ENCODE measurements around the gene MED1.

DNA sequence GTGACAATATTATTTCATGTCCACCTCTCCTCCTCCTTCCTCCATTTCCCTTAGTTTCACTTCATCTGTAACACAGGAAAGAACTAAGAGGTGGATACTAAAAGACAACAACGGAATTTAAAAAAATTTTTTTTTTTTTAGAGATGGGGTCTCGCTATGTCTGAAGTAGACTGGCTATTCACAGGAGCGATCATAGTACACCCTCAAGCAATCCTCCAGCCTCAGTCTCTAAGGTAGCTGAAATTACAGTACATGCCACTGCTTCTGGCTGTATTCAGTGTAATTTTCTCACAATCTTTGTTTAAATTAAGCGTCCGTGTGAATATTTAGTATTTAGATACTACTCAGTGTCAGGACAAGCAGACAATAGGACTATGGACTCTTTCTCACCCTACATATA lies 85.2 kb downstream of the MED1 start:
- TF ChIP-seq, protein P1, sequence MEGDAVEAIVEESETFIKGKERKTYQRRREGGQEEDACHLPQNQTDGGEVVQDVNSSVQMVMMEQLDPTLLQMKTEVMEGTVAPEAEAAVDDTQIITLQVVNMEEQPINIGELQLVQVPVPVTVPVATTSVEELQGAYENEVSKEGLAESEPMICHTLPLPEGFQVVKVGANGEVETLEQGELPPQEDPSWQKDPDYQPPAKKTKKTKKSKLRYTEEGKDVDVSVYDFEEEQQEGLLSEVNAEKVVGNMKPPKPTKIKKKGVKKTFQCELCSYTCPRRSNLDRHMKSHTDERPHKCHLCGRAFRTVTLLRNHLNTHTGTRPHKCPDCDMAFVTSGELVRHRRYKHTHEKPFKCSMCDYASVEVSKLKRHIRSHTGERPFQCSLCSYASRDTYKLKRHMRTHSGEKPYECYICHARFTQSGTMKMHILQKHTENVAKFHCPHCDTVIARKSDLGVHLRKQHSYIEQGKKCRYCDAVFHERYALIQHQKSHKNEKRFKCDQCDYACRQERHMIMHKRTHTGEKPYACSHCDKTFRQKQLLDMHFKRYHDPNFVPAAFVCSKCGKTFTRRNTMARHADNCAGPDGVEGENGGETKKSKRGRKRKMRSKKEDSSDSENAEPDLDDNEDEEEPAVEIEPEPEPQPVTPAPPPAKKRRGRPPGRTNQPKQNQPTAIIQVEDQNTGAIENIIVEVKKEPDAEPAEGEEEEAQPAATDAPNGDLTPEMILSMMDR (conservative IDR thresholded peaks at IDR 0.05; ENCODE audit: low read depth, low read length), result no peak
- no peak for TF ChIP-seq EZH2 (IDR thresholded peaks at IDR 0.05; ENCODE audit: borderline replicate concordance, low read depth, low read length, poor library complexity, severe bottlenecking)
